ENCODE data around the gene SMIM44.

The SMIM44 gene

GRCh38 chr19:3434630-3435553, 48.3 kb downstream of the SMIM44 start:
- DNase-seq (ENCODE audit: low read depth), result peak; percentile 93

- DNase-seq (ENCODE audit: low read depth), result no peak
These were observed 49.3 kb downstream of the SMIM44 start for GRCh38 chr19:3433805-3434540.

DNA sequence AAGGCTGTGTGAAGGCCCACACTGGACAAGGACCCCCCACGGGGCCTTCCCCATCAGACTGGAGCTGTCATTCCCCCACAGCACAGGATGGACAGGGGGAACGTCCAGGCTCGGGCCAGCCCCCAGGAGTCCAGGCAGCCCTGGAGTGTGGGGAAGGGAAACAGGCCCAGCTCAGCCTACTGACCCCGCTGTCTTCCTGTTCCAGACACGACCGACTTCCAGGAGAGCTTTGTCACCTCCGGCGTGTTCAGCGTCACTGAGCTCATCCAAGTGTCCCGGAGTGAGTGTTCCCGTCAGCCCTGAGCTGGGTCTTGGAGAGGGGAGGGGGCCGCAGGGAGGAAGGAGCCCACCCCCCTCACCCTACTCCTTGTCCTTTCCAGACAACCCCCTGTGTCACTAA, 49.9 kb downstream of the SMIM44 start:
- DNase-seq (ENCODE audit: low read depth), result no peak
